ENCODE results near the gene RNF167. TPM values are rescaled to one million over a fixed set of nuclear protein-coding genes. Genes with fewer than 3 reads are reported as not detected.

Gene RNF167
- total RNA-seq, 6 experiments from 2014 or later, result 52.1 to 73.5 (median 57.5) TPM

GRCh38 chr17:4942760-4943508 lies 2.9 kb downstream of the RNF167 start:
- Histone ChIP-seq H3K27ac (no peak overlapping the region), H3K27me3 (no peaks in the 10 kb centered on the region), H3K4me3 (no peak overlapping the region), H3K36me3 (peaks cover 0 to 41% (median 7%) of the 10 kb centered on the region in 4 donors), H3K4me1 (peaks cover 0 to 42% (median 11%) of the 10 kb centered on the region in 4 donors), H3K9me3 (no peaks in the 10 kb centered on the region)
- WGBS (ENCODE audit: insufficient coverage, low coverage, low lambda C conversion rate, missing lambda C conversion rate), result 80% methylated on average over 9 of the region's 13 CpGs
- ATAC-seq, result no peak
- no peak for TF ChIP-seq CTCF (IDR thresholded peaks at IDR 0.05)
- TF ChIP-seq POLR2A (IDR thresholded peaks at IDR 0.05), result no peak
- no peak for DNase-seq
- intact Hi-C loops (cut with DNase I), result no loop called here

- 30% methylated on average over 2 of the region's 3 CpGs for WGBS (ENCODE audit: insufficient coverage, low coverage, low lambda C conversion rate, missing lambda C conversion rate)
- ATAC-seq, result no peak
- Histone ChIP-seq H3K4me1 (peaks cover 0 to 34% (median 6%) of the 10 kb centered on the region in 4 donors), H3K27me3 (no peaks in the 10 kb centered on the region), H3K4me3 (no peak overlapping the region), H3K36me3 (peaks cover 0 to 37% (median 7%) of the 10 kb centered on the region in 4 donors), H3K9me3 (no peaks in the 10 kb centered on the region), H3K27ac (peak overlapping the region in 1 of 3 donors; percentile 37)
- TF ChIP-seq POLR2A (IDR thresholded peaks at IDR 0.05), result no peak
- no peak for TF ChIP-seq CTCF (IDR thresholded peaks at IDR 0.05)
- DNase-seq, result no peak
- intact Hi-C loops (cut with DNase I), result no loop called here
Observed at GRCh38 chr17:4944163-4944553, 4.1 kb downstream of the RNF167 start.

GRCh38 chr17:4944554-4945175 lies 4.6 kb downstream of the RNF167 start:
- TF ChIP-seq CTCF (IDR thresholded peaks at IDR 0.05) (no peak), POLR2A (IDR thresholded peaks at IDR 0.05) (no peak)
- H3K27me3 ChIP-seq, result no peaks in the 10 kb centered on the region
- H3K36me3 ChIP-seq, result peaks cover 0 to 37% (median 7%) of the 10 kb centered on the region in 4 donors
- peak overlapping the region in 2 of 3 donors; percentile 37 to 98 for H3K27ac ChIP-seq
- H3K9me3 ChIP-seq, result no peaks in the 10 kb centered on the region
- no peak overlapping the region for H3K4me3 ChIP-seq
- intact Hi-C loops (cut with DNase I), result no loop called here
- ATAC-seq (no peak), DNase-seq (no peak)
- WGBS (ENCODE audit: insufficient coverage, low coverage, low lambda C conversion rate, missing lambda C conversion rate), result 12% methylated on average over 3 of the region's 8 CpGs
- peaks cover 0 to 34% (median 6%) of the 10 kb centered on the region in 4 donors for H3K4me1 ChIP-seq

- 18% methylated on average over 7 of the region's 7 CpGs for WGBS (ENCODE audit: insufficient coverage, low coverage, low lambda C conversion rate, missing lambda C conversion rate)
- no peaks in the 10 kb centered on the region for H3K9me3 ChIP-seq
- peaks cover 0 to 35% (median 6%) of the 10 kb centered on the region in 4 donors for H3K4me1 ChIP-seq
- H3K36me3 ChIP-seq, result peaks cover 0 to 37% (median 7%) of the 10 kb centered on the region in 4 donors
- DNase-seq, result peak in 2 of 3 donors; percentile 82
- TF ChIP-seq CTCF (IDR thresholded peaks at IDR 0.05) (no peak), POLR2A (IDR thresholded peaks at IDR 0.05) (peak; percentile 69)
- H3K27ac ChIP-seq, result peak overlapping the region in 2 of 3 donors; percentile 37 to 98
- intact Hi-C loops (cut with DNase I), result no loop called here
- peak in 3 of 4 donors; percentile 1 to 49 (median 16) for ATAC-seq
- no peaks in the 10 kb centered on the region for H3K27me3 ChIP-seq
- peak overlapping the region in 2 of 3 donors; percentile 2 to 10 for H3K4me3 ChIP-seq
Observed at GRCh38 chr17:4945176-4945943, 5.3 kb downstream of the RNF167 start.
